Measurements from ENCODE around the gene PHLDB2. TPM values are rescaled to one million over a fixed set of nuclear protein-coding genes. Genes with fewer than 3 reads are reported as not detected.

The PHLDB2 gene
- total RNA-seq, 1 experiment from 2014 or later, result 143 TPM

DNA sequence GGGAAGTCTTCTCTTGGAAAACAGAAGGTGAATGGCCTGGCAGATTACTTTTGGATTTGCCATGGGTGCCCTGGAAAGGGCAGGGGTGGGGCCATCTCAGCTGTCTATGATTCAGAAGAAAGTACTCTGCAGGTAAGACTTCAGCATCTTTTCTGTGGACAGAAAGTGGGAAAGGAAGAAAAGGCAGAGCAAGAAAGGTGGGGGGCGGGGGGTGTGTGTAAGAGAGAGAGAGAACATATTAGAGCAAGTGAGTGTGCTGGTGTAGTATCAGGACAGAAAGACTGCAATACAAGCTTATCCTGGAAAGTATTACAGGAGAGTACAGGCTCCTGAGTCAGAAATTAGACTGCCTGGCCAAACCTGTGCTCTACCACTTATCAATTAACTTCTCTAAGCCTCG, 145.1 kb downstream of the PHLDB2 start:
- no peak overlapping the region for H3K4me3 ChIP-seq (replicated peaks in 1 of 2; ENCODE audit: low read depth in 1 of 2, low read length in 2 of 2)
- TF ChIP-seq FOSL1 (IDR thresholded peaks at IDR 0.05; ENCODE audit: low read depth), result 0 out of 2 replicates have a peak, but pooled peaks have one; percentile 12
- no peak for TF ChIP-seq SRF (IDR thresholded peaks at IDR 0.05; ENCODE audit: low read depth)
- H3K9me3 ChIP-seq (ENCODE audit: control insufficient read depth in 1 of 2, insufficient read depth in 1 of 2, low read depth in 1 of 2, low read length in 2 of 2), result no peaks in the 10 kb centered on the region
- H2AFZ ChIP-seq (ENCODE audit: low read depth, low read length, poor library complexity, severe bottlenecking), result no peak overlapping the region
- ChIA-PET RAD21 (ENCODE audit: low non-redundant PET in 1 of 2, low total read pairs in 2 of 2, uncharacterized antibody in 2 of 2, unreplicated experiment in 2 of 2) (interaction anchor here in 1 of 2 experiments (0.7 to 1.2 kb wide), 2 partner anchors 15 to 17 kb away, joined by 3 to 4 read pairs; no protein-coding TSS in a partner anchor), CTCF (interaction anchor here (1.0 to 3.9 kb wide), 5 partner anchors 9 to 109 kb away, joined by 3 to 46 read pairs (median 4); partner anchors contain the start of gene ABHD10), POLR2A (interaction anchor here (1.2 to 3.9 kb wide), 3 partner anchors 9 to 26 kb away, joined by 4 to 19 read pairs (median 6); partner anchors contain the start of gene ABHD10)
- peaks cover 2 to 41% of the 10 kb centered on the region in 2 experiments; a peak in 3 of 4 replicates for H3K4me1 ChIP-seq (ENCODE audit: control insufficient read depth in 1 of 2, insufficient read depth in 2 of 2, low read length in 2 of 2)
- no peaks in the 10 kb centered on the region for H3K27me3 ChIP-seq (ENCODE audit: insufficient read depth, low read length)
- intact Hi-C loops (cut with micrococcal nuclease), result no loop called here
- no peaks in the 10 kb centered on the region for H3K36me3 ChIP-seq (ENCODE audit: control insufficient read depth in 1 of 2, insufficient read depth in 2 of 2, low read length in 2 of 2)
- H3K9ac ChIP-seq (ENCODE audit: low read length), result no peak overlapping the region
- H3K79me2 ChIP-seq (ENCODE audit: insufficient read depth, low read length), result no peaks in the 10 kb centered on the region
- no peaks in the 10 kb centered on the region for H3K9me2 ChIP-seq (ENCODE audit: insufficient read depth)
- no TSS peak for BruUV-seq (replicated peaks)
- H4K20me1 ChIP-seq (ENCODE audit: insufficient read depth), result no peaks in the 10 kb centered on the region
- H3K4me2 ChIP-seq (ENCODE audit: low read length), result peak overlapping the region; percentile 29
- 0 out of 2 replicates have a peak, but pooled peaks have one; percentile 37 for ATAC-seq
- DNase-seq (ENCODE audit: low read depth, low spot score), result no peak
- H3K27ac ChIP-seq (ENCODE audit: low read depth, low read length), result no peak overlapping the region

- CTCF ChIA-PET, result interaction anchor here (1.0 to 3.9 kb wide), 5 partner anchors 9 to 39 kb away, joined by 3 to 46 read pairs (median 4); partner anchors contain the start of gene ABHD10
- no peak overlapping the region for H3K9ac ChIP-seq (ENCODE audit: low read length)
- peaks cover 2 to 41% of the 10 kb centered on the region in 2 experiments; a peak in 3 of 4 replicates for H3K4me1 ChIP-seq (ENCODE audit: control insufficient read depth in 1 of 2, insufficient read depth in 2 of 2, low read length in 2 of 2)
These were observed 145.6 kb downstream of the PHLDB2 start for GRCh38 chr3:112004669-112005068.

More at GRCh38 chr3:112004669-112005068, 145.6 kb downstream of the PHLDB2 start:
- Histone ChIP-seq H3K27ac (ENCODE audit: low read depth, low read length) (no peak overlapping the region), H3K36me3 (ENCODE audit: control insufficient read depth in 1 of 2, insufficient read depth in 2 of 2, low read length in 2 of 2) (no peaks in the 10 kb centered on the region), H4K20me1 (ENCODE audit: insufficient read depth) (no peaks in the 10 kb centered on the region), H2AFZ (ENCODE audit: low read depth, low read length, poor library complexity, severe bottlenecking) (no peak overlapping the region), H3K27me3 (ENCODE audit: insufficient read depth, low read length) (no peaks in the 10 kb centered on the region), H3K9me3 (ENCODE audit: control insufficient read depth in 1 of 2, insufficient read depth in 1 of 2, low read depth in 1 of 2, low read length in 2 of 2) (no peaks in the 10 kb centered on the region), H3K9me2 (ENCODE audit: insufficient read depth) (no peaks in the 10 kb centered on the region), H3K79me2 (ENCODE audit: insufficient read depth, low read length) (no peaks in the 10 kb centered on the region), H3K4me2 (ENCODE audit: low read length) (peak overlapping the region; percentile 29), H3K4me3 (replicated peaks in 1 of 2; ENCODE audit: low read depth in 1 of 2, low read length in 2 of 2) (no peak overlapping the region)
- DNase-seq (ENCODE audit: low read depth, low spot score) (no peak), ATAC-seq (no peak)
- POLR2A ChIA-PET, result interaction anchor here (0.7 to 3.9 kb wide), 3 partner anchors 9 to 27 kb away, joined by 3 to 19 read pairs (median 6); partner anchors contain the start of gene ABHD10
- BruUV-seq (replicated peaks), result no TSS peak
- TF ChIP-seq ZNF274 (IDR thresholded peaks at IDR 0.05; ENCODE audit: low read depth, low read length), result no peak
- TF ChIP-seq TCF7L2 (IDR thresholded peaks at IDR 0.05; ENCODE audit: borderline replicate concordance, extremely low read depth, insufficient read depth, insufficient read length), result no peak
- TF ChIP-seq CTCF (IDR thresholded peaks at IDR 0.05 in 2 of 3, conservative IDR thresholded peaks at IDR 0.05 in 1 of 3; ENCODE audit: borderline replicate concordance in 1 of 3, insufficient read depth in 1 of 3, low read depth in 2 of 3, low read length in 2 of 3), result no peak
- no peak for TF ChIP-seq RAD21 (IDR thresholded peaks at IDR 0.05; ENCODE audit: low read depth)
- TF ChIP-seq POLR2AphosphoS5 (IDR thresholded peaks at IDR 0.05; ENCODE audit: low read depth, low read length), result no peak
- no peak for TF ChIP-seq EZH2 (IDR thresholded peaks at IDR 0.05)
- TF ChIP-seq, protein P1, sequence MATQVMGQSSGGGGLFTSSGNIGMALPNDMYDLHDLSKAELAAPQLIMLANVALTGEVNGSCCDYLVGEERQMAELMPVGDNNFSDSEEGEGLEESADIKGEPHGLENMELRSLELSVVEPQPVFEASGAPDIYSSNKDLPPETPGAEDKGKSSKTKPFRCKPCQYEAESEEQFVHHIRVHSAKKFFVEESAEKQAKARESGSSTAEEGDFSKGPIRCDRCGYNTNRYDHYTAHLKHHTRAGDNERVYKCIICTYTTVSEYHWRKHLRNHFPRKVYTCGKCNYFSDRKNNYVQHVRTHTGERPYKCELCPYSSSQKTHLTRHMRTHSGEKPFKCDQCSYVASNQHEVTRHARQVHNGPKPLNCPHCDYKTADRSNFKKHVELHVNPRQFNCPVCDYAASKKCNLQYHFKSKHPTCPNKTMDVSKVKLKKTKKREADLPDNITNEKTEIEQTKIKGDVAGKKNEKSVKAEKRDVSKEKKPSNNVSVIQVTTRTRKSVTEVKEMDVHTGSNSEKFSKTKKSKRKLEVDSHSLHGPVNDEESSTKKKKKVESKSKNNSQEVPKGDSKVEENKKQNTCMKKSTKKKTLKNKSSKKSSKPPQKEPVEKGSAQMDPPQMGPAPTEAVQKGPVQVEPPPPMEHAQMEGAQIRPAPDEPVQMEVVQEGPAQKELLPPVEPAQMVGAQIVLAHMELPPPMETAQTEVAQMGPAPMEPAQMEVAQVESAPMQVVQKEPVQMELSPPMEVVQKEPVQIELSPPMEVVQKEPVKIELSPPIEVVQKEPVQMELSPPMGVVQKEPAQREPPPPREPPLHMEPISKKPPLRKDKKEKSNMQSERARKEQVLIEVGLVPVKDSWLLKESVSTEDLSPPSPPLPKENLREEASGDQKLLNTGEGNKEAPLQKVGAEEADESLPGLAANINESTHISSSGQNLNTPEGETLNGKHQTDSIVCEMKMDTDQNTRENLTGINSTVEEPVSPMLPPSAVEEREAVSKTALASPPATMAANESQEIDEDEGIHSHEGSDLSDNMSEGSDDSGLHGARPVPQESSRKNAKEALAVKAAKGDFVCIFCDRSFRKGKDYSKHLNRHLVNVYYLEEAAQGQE (IDR thresholded peaks at IDR 0.05; ENCODE audit: low read depth), result no peak
- TF ChIP-seq, protein P2, sequence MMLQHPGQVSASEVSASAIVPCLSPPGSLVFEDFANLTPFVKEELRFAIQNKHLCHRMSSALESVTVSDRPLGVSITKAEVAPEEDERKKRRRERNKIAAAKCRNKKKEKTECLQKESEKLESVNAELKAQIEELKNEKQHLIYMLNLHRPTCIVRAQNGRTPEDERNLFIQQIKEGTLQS (IDR thresholded peaks at IDR 0.05), result no peak
- TF ChIP-seq POLR2A (IDR thresholded peaks at IDR 0.05; ENCODE audit: borderline replicate concordance, extremely low read depth, insufficient read depth, insufficient read length), result no peak
- TF ChIP-seq CBX3 (IDR thresholded peaks at IDR 0.05; ENCODE audit: low read depth), result no peak
- no peak for TF ChIP-seq SP1 (IDR thresholded peaks at IDR 0.05; ENCODE audit: low read depth)
- intact Hi-C loops (cut with micrococcal nuclease), result no loop called here
- RAD21 ChIA-PET (ENCODE audit: low non-redundant PET in 1 of 2, low total read pairs in 2 of 2, uncharacterized antibody in 2 of 2, unreplicated experiment in 2 of 2), result interaction anchor here in 1 of 2 experiments (1.2 kb wide), 1 partner anchor 15 kb away, joined by 3 read pairs; no protein-coding TSS in a partner anchor
